Measurements from ENCODE around the gene TPH2.

GRCh38 chr12:72015895-72016294 lies 77.2 kb downstream of the TPH2 start:
- no peak for TF ChIP-seq POLR2A (IDR thresholded peaks at IDR 0.05; ENCODE audit: insufficient read depth in 1 of 2, low read depth in 2 of 2, low read length in 2 of 2)
- no peak for TF ChIP-seq HES4 (CRISPR knock-in tag; IDR thresholded peaks at IDR 0.05; ENCODE audit: borderline replicate concordance)
- no peak for TF ChIP-seq FOXK1 (CRISPR knock-in tag; IDR thresholded peaks at IDR 0.05; ENCODE audit: borderline replicate concordance, low read depth)

Measured in HepG2 (cell line).